Measurements from ENCODE around the gene HNRNPU.

The HNRNPU gene

GRCh38 chr1:244800821-244801220 lies 63.5 kb downstream of the HNRNPU start:
- DNase-seq, result no peak
